Tibial nerve (tissue), 3 donors: ENCODE data around the gene PTK7.

ENCODE experiments used
- POLR2A ChIP-seq, 2 donors: fragments of 450-650 bp; IDR thresholded peaks; one replicate each; pipeline ENCODE4 v1.6.1; 2017; ENCODE audit warnings: antibody characterized with exemption in 2 of 2, mild to moderate bottlenecking in 2 of 2, moderate library complexity in 2 of 2
- TF ChIP-seq, protein P1 (sequence below), 5 experiments: fragments of 200-600 bp in 3 of 5; fragments of 450-650 bp in 2 of 5; sonication (generic) in 3 of 5; IDR thresholded peaks; one replicate each; pipeline ENCODE4 v1.5.1; 2016 to 2019; ENCODE audit warnings: antibody characterized with exemption in 5 of 5, mild to moderate bottlenecking in 3 of 5, moderate library complexity in 2 of 5

DNA sequence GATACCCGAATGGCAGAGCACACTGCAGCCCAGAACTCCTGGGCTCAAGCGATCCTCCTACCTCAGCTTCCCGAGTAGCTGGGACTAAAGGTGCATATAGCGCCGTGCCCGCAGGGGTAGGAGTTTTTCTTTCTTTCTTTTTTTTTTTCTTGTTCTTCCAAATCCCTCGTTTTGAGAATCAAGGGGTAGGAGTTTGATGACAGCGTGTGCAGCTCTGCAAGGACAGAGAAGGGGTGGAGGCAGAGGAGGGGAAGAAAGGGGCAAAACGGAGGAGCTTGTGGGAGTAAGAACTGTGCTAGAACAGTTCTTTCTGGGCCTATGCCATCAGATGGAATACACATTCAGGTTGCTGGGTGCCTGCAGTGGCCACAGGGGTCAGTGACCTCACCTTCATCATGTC, 39.4 kb upstream of the PTK7 start:
- TF ChIP-seq, protein P1, sequence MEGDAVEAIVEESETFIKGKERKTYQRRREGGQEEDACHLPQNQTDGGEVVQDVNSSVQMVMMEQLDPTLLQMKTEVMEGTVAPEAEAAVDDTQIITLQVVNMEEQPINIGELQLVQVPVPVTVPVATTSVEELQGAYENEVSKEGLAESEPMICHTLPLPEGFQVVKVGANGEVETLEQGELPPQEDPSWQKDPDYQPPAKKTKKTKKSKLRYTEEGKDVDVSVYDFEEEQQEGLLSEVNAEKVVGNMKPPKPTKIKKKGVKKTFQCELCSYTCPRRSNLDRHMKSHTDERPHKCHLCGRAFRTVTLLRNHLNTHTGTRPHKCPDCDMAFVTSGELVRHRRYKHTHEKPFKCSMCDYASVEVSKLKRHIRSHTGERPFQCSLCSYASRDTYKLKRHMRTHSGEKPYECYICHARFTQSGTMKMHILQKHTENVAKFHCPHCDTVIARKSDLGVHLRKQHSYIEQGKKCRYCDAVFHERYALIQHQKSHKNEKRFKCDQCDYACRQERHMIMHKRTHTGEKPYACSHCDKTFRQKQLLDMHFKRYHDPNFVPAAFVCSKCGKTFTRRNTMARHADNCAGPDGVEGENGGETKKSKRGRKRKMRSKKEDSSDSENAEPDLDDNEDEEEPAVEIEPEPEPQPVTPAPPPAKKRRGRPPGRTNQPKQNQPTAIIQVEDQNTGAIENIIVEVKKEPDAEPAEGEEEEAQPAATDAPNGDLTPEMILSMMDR (IDR thresholded peaks at IDR 0.05): no peak
- TF ChIP-seq POLR2A (IDR thresholded peaks at IDR 0.05): no peak
